ENCODE data around the gene THSD4. TPM values are rescaled to one million over a fixed set of nuclear protein-coding genes. Genes with fewer than 3 reads are reported as not detected.
A peak's percentile ranks its signal among the peaks of the same experiment; 100 is the strongest.

THSD4 gene
- total RNA-seq, 1 experiment from 2014 or later: 29.3 TPM

DNA sequence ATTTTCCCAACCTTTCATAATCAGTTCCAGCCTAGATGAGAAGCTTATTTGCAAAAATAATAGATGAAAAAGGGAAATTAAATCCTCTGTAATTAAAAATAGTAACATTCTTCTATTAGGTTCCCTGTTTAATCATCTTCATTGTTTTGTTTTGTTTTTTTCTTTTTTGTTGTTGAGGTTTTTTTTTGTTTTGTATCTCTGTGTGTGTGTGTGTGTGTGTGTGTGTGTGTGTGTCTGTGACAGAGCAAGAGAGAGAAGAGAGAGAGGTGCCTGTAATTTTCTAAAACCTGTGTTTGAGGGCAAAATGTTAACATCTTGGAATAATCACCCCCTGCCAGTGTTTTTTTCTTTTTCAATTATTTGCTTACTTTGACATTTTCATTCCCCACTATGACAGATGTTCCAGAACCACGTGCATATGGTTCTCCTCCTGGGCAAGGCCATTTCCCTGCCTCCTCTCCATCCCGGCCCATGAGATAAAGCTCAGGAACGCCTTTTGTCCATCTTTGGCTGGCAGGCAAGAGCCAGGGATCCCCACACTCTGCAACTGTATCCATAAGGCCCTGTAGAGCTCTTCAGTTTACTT, 573.3 kb downstream of the THSD4 start:
- BruUV-seq (replicated peaks): no TSS peak
- no peak overlapping the region for H3K4me2 ChIP-seq
- POLR2A ChIA-PET (ENCODE audit: unreplicated experiment): interaction anchor here (0.6 kb wide), 1 partner anchor 11 kb away, joined by 6 read pairs; no protein-coding TSS in a partner anchor

DNA sequence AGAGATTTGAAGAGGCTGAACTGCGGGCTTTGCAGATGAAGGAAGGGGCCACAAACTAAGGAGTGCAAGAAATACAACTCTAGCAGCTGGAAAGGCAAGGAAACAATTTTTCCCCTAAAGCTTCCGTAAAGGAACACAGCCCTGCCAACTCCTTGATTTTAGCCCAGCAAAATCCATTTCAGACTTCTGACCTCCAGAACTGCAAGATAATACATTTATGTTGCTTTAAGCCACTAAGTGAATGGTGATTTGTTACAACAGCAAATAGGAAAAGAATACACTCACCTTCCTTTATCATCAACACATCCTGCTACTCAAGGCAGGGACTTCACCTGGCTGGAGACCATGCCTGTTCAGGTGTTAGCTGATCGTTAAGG, 575.8 kb downstream of the THSD4 start:
- peak overlapping the region; percentile 34; the same call in 1 of the 2 replicates for H3K27ac ChIP-seq
- peak overlapping the region; percentile 27 for H3K4me2 ChIP-seq
- CTCF ChIA-PET: no interaction called here

More for the DNA sequence above, 573.3 kb downstream of the THSD4 start:
- Histone ChIP-seq H2AFZ (no peak overlapping the region), H3K36me3 (ENCODE audit: low read depth) (no peaks in the 10 kb centered on the region), H3K9me3 (ENCODE audit: insufficient read depth, low read depth) (no peaks in the 10 kb centered on the region), H3F3A (ENCODE audit: insufficient read depth, low read depth) (no peaks in the 10 kb centered on the region; the same call in 1 of the 2 replicates), H4K20me1 (ENCODE audit: insufficient read depth) (no peaks in the 10 kb centered on the region), H3K79me2 (ENCODE audit: low read depth) (no peaks in the 10 kb centered on the region), H3K27me3 (ENCODE audit: insufficient read depth, low read depth) (no peaks in the 10 kb centered on the region), H3K9me2 (ENCODE audit: insufficient read depth) (no peaks in the 10 kb centered on the region), H3K4me3 (no peak overlapping the region), H3K27ac (no peak overlapping the region), H3K4me1 (replicated peaks; ENCODE audit: insufficient read depth) (peaks cover 10% of the 10 kb centered on the region)
- intact Hi-C loops (cut with micrococcal nuclease; ENCODE audit: unreplicated experiment): no loop called here
- no peak for DNase-seq
- TF ChIP-seq, protein P1, sequence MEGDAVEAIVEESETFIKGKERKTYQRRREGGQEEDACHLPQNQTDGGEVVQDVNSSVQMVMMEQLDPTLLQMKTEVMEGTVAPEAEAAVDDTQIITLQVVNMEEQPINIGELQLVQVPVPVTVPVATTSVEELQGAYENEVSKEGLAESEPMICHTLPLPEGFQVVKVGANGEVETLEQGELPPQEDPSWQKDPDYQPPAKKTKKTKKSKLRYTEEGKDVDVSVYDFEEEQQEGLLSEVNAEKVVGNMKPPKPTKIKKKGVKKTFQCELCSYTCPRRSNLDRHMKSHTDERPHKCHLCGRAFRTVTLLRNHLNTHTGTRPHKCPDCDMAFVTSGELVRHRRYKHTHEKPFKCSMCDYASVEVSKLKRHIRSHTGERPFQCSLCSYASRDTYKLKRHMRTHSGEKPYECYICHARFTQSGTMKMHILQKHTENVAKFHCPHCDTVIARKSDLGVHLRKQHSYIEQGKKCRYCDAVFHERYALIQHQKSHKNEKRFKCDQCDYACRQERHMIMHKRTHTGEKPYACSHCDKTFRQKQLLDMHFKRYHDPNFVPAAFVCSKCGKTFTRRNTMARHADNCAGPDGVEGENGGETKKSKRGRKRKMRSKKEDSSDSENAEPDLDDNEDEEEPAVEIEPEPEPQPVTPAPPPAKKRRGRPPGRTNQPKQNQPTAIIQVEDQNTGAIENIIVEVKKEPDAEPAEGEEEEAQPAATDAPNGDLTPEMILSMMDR (conservative IDR thresholded peaks at IDR 0.05): no peak
- TF ChIP-seq EZH2 (IDR thresholded peaks at IDR 0.05; ENCODE audit: low read depth): no peak
- CTCF ChIA-PET: interaction anchor here (0.6 kb wide), 1 partner anchor 52 kb away, joined by 3 read pairs; no protein-coding TSS in a partner anchor

DNA sequence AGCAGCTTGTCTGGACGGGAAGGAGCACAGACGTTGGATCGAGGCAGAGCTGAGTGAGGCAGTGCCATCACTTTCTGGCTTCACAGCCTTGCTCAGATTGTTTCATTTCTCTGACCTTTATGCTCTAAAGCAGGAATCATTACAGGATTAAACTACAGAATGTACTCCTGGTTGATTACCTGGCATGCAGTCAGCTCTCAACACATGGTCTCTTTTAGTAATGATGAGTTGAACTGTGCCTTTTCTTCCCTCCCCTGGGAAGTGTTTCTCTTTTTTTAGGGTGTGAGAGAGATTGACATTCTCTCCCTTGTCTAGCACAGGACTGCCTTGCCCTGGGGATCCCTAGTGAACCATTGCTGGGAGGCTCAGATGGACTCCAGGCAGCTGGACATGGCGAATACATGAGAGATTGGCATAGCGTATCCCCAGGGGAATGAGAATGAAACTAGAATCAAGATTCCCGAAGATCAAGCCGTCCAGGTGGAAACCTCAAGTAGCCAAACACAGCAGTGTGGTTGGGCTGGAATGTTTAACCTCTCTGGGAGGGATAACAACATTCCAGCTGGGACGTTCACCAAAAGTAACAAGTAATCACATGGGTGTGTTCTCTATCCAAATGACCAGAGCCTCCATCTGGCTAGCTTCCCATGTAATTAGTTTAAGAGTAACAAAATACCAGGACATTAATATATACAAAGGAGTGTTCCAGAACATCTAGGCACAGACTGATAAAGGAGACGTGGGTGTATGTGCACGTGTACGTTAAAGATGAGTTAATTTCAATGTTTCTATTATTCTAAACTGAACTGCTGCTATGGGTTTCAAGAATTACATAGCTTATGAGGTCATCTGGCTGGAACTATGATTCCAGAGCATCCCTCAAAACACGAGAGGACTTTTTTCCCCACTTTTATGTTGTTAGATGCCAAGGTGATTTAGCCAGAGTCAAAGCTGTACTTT, 576.5 kb downstream of the THSD4 start:
- no peaks in the 10 kb centered on the region for H3K27me3 ChIP-seq (ENCODE audit: insufficient read depth, low read depth)
- no peaks in the 10 kb centered on the region for H3K79me2 ChIP-seq (ENCODE audit: low read depth)
- peak overlapping the region; percentile 34; the same call in 1 of the 2 replicates for H3K27ac ChIP-seq
- ChIA-PET POLR2A (ENCODE audit: unreplicated experiment) (interaction anchor here (0.5 to 0.7 kb wide), 3 partner anchors 19 to 1994 kb away, joined by 3 to 6 read pairs (median 3); no protein-coding TSS in a partner anchor), CTCF (interaction anchor here (1.0 to 1.1 kb wide), 3 partner anchors 52 to 119 kb away, joined by 3 to 11 read pairs (median 3); no protein-coding TSS in a partner anchor)
- no peak overlapping the region for H2AFZ ChIP-seq
- DNase-seq: peak; percentile 51 to 68
- no peaks in the 10 kb centered on the region for H3K36me3 ChIP-seq (ENCODE audit: low read depth)
- BruUV-seq (replicated peaks): no TSS peak
- H3K9me2 ChIP-seq (ENCODE audit: insufficient read depth): no peaks in the 10 kb centered on the region
- H3K4me3 ChIP-seq: no peak overlapping the region
- H3F3A ChIP-seq (ENCODE audit: insufficient read depth, low read depth): no peaks in the 10 kb centered on the region; the same call in 1 of the 2 replicates
- intact Hi-C loops (cut with micrococcal nuclease; ENCODE audit: unreplicated experiment): loop anchor here (1.0 kb wide), 1 partner anchor 11 kb away; no protein-coding TSS in a partner anchor
- H3K9me3 ChIP-seq (ENCODE audit: insufficient read depth, low read depth): no peaks in the 10 kb centered on the region
- H4K20me1 ChIP-seq (ENCODE audit: insufficient read depth): no peaks in the 10 kb centered on the region
- H3K4me1 ChIP-seq (replicated peaks; ENCODE audit: insufficient read depth): peaks cover 10% of the 10 kb centered on the region
- peak overlapping the region; percentile 27 for H3K4me2 ChIP-seq
- no peak for TF ChIP-seq EZH2 (IDR thresholded peaks at IDR 0.05; ENCODE audit: low read depth)
- TF ChIP-seq, protein P1 (conservative IDR thresholded peaks at IDR 0.05): no peak

More for the DNA sequence above, 575.8 kb downstream of the THSD4 start:
- H3K4me3 ChIP-seq: no peak overlapping the region
- no peak for TF ChIP-seq EZH2 (IDR thresholded peaks at IDR 0.05; ENCODE audit: low read depth)
- H3F3A ChIP-seq (ENCODE audit: insufficient read depth, low read depth): no peaks in the 10 kb centered on the region; the same call in 1 of the 2 replicates
- POLR2A ChIA-PET (ENCODE audit: unreplicated experiment): no interaction called here
- H3K4me1 ChIP-seq (replicated peaks; ENCODE audit: insufficient read depth): peaks cover 10% of the 10 kb centered on the region
- H3K9me2 ChIP-seq (ENCODE audit: insufficient read depth): no peaks in the 10 kb centered on the region
- H2AFZ ChIP-seq: no peak overlapping the region
- intact Hi-C loops (cut with micrococcal nuclease; ENCODE audit: unreplicated experiment): no loop called here
- no peak for DNase-seq
- H3K36me3 ChIP-seq (ENCODE audit: low read depth): no peaks in the 10 kb centered on the region
- no peaks in the 10 kb centered on the region for H3K79me2 ChIP-seq (ENCODE audit: low read depth)
- H3K27me3 ChIP-seq (ENCODE audit: insufficient read depth, low read depth): no peaks in the 10 kb centered on the region
- no peaks in the 10 kb centered on the region for H4K20me1 ChIP-seq (ENCODE audit: insufficient read depth)
- H3K9me3 ChIP-seq (ENCODE audit: insufficient read depth, low read depth): no peaks in the 10 kb centered on the region
- no TSS peak for BruUV-seq (replicated peaks)
